GM12892 (cell line): ENCODE data around the gene COQ8B.

Experiments used
- POLR2A ChIP-seq: IDR thresholded peaks from 2 replicates; pipeline ENCODE4 v1.6.1; 2011; ENCODE audit warnings: low read depth, low read length, control low read depth
- TAF1 ChIP-seq: IDR thresholded peaks from 2 replicates; pipeline ENCODE4 v1.6.1; 2011; ENCODE audit warnings: low read depth, mild to moderate bottlenecking, control low read depth, low read length, borderline replicate concordance

- TF ChIP-seq POLR2A (no peak), TAF1 (no peak)
These were observed 42.7 kb upstream of the COQ8B start for GRCh38 chr19:40759352-40759751.
